Stimulated activated effector memory CD8-positive, alpha-beta T cell treated with anti-CD3 and anti-CD28 coated beads, Interleukin-12 subunit alpha, Interleukin-12 subunit beta, amount 100 ng/mL, for 72 hours (primary cell): ENCODE results near the gene FJX1.

ENCODE experiments used
- ATAC-seq: fragments of 150-1000 bp; cut with Tn5 transposase; 2 replicates; pipeline ENCODE4 v1.10.0; 2021
- DNase-seq, 2 donors: peaks; one replicate each; pipeline ENCODE4 v3.0.0; 2021 to 2022; ENCODE audit warnings: low spot score in 2 of 2
- H3K27ac Mint-ChIP-seq: one replicate; pipeline ENCODE4 v1.8.0; 2022; ENCODE audit warnings: mild to moderate bottlenecking, mixed read lengths
- H3K36me3 Mint-ChIP-seq: one replicate; pipeline ENCODE4 v1.8.0; 2022; ENCODE audit warnings: mild to moderate bottlenecking, mixed read lengths
- H3K4me1 Mint-ChIP-seq: one replicate; pipeline ENCODE4 v1.8.0; 2022; ENCODE audit warnings: mixed read lengths
- H3K4me3 Mint-ChIP-seq: one replicate; pipeline ENCODE4 v1.8.0; 2022; ENCODE audit warnings: mild to moderate bottlenecking, mixed read lengths
- H3K9me3 Mint-ChIP-seq: one replicate; pipeline ENCODE4 v1.8.0; 2022; ENCODE audit warnings: mixed read lengths

Gene FJX1

GRCh38 chr11:35619116-35619854 lies 1.0 kb downstream of the FJX1 start:
- Mint-ChIP-seq H3K27ac (no peak overlapping the region), H3K4me1 (no peaks in the 10 kb centered on the region), H3K4me3 (peak overlapping the region; percentile 36), H3K9me3 (no peaks in the 10 kb centered on the region), H3K36me3 (no peaks in the 10 kb centered on the region)
- DNase-seq, result peak in 1 of 2 donors; percentile 54
- peak; percentile 53 for ATAC-seq

DNA sequence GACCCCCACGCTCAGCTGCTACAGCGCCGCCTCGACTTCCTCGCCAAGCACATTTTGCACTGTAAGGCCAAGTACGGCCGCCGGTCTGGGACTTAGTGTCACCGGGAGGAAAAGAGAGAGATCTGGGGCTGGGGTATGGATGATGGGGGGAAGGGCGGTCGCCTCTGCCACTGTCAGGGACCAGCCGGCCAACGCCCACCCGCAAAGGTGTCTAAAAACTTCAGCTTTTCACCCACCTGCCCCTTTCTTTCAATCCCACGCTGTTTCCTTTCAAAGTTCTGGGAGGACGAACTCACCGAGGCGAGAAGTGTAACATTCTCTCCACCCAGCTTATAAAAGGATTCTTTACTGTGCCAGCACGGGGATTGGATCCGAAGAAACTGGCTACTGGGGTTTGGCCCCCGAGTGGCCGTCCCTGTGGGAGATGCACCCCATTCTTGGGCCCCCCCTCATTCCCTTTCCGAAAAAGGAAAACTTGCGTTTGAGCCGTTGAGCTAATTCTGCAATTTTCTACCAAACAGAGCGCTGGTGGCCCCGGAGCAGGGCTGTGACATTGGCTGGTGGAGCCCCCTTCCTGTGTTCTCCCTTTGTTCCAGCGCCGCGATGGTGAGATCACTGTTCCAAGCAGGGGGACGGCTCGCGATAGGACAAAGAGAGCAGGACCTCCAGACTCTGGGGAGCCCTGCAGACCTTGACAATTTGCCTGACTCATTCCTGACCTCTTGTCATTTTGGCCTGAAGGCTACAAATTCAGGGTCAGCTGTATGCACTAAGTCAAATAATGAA lies 1.8 kb downstream of the FJX1 start:
- Mint-ChIP-seq H3K4me3 (peak overlapping the region; percentile 36), H3K27ac (no peak overlapping the region), H3K9me3 (no peaks in the 10 kb centered on the region), H3K4me1 (no peaks in the 10 kb centered on the region), H3K36me3 (no peaks in the 10 kb centered on the region)
- DNase-seq (no peak), ATAC-seq (no peak)

GRCh38 chr11:35620795-35621194 lies 2.5 kb downstream of the FJX1 start:
- no peaks in the 10 kb centered on the region for H3K4me1 Mint-ChIP-seq
- ATAC-seq (no peak), DNase-seq (no peak)
- H3K27ac Mint-ChIP-seq, result no peak overlapping the region
- no peaks in the 10 kb centered on the region for H3K36me3 Mint-ChIP-seq
- no peaks in the 10 kb centered on the region for H3K9me3 Mint-ChIP-seq
- no peak overlapping the region for H3K4me3 Mint-ChIP-seq

DNA sequence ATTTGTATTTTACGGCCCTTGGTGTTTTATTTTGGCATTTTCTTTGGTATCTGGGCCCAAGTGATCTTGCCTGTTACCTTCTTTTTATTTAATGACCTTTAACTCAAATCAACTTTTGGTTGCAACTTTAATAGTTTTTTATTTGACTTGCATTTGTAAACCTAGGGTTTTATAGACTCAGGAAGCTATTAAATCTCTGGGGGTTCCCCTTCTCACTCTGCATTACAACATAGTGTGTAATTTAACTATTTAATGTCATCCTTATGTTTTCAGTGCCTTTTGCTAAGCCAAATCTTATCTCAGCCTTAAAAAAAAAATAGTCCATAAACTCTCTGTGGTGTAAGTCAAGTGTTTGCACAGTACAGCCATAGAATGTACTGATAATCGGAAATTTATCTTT lies 3.4 kb downstream of the FJX1 start:
- DNase-seq (no peak), ATAC-seq (no peak)
- Mint-ChIP-seq H3K4me1 (no peaks in the 10 kb centered on the region), H3K9me3 (no peaks in the 10 kb centered on the region), H3K36me3 (no peaks in the 10 kb centered on the region), H3K4me3 (no peak overlapping the region), H3K27ac (no peak overlapping the region)

DNA sequence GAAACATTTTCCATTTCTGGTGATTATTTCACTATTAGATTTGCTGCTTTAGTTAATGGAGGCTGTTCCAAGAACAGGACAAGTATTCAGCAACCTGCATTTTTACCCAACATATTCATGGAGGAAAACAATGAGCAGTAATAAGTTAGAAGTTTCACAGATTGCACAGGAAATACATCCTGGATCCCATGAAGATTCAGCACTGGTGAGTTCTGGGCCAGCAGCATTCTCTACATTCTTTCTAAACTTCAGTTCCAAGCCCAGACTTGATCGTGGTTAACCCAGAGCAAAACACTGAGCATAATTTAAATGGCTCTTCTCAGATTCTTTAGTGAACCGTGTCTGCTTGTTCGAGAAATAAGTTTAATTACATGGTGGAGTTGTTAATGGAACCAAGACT lies 3.8 kb downstream of the FJX1 start:
- no peaks in the 10 kb centered on the region for H3K36me3 Mint-ChIP-seq
- no peaks in the 10 kb centered on the region for H3K4me1 Mint-ChIP-seq
- no peaks in the 10 kb centered on the region for H3K9me3 Mint-ChIP-seq
- no peak for DNase-seq
- H3K27ac Mint-ChIP-seq, result no peak overlapping the region
- no peak overlapping the region for H3K4me3 Mint-ChIP-seq
- no peak for ATAC-seq

- H3K4me1 Mint-ChIP-seq, result no peaks in the 10 kb centered on the region
- H3K27ac Mint-ChIP-seq, result no peak overlapping the region
- no peak for DNase-seq
Observed at GRCh38 chr11:35623621-35624168, 5.4 kb downstream of the FJX1 start.

DNA sequence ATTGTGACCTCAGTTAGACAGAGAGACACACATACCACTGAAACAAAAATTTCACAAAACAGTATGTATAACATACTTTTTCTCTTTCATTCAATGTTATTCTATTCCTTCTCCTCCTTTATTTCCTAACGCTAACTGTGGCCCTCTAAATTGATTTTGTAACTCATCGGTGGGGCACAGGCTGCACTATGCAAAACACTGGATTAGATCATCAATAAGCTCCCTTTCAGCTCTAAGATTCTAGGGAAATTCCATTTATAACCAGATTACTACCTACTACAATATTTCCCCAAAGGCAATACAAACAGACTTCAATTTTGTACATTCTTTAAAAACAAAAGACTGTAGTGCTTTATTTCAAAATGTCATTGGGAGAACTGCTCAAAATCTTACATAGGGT lies 6.1 kb downstream of the FJX1 start:
- H3K36me3 Mint-ChIP-seq, result no peaks in the 10 kb centered on the region
- no peak overlapping the region for H3K4me3 Mint-ChIP-seq
- ATAC-seq (no peak), DNase-seq (no peak)
- no peak overlapping the region for H3K27ac Mint-ChIP-seq
- H3K4me1 Mint-ChIP-seq, result no peaks in the 10 kb centered on the region
- H3K9me3 Mint-ChIP-seq, result no peaks in the 10 kb centered on the region

More at GRCh38 chr11:35623621-35624168, 5.4 kb downstream of the FJX1 start:
- ATAC-seq, result no peak
- no peak overlapping the region for H3K4me3 Mint-ChIP-seq
- H3K36me3 Mint-ChIP-seq, result no peaks in the 10 kb centered on the region
- no peaks in the 10 kb centered on the region for H3K9me3 Mint-ChIP-seq

GRCh38 chr11:35624781-35625180 lies 6.5 kb downstream of the FJX1 start:
- H3K36me3 Mint-ChIP-seq, result no peaks in the 10 kb centered on the region

DNA sequence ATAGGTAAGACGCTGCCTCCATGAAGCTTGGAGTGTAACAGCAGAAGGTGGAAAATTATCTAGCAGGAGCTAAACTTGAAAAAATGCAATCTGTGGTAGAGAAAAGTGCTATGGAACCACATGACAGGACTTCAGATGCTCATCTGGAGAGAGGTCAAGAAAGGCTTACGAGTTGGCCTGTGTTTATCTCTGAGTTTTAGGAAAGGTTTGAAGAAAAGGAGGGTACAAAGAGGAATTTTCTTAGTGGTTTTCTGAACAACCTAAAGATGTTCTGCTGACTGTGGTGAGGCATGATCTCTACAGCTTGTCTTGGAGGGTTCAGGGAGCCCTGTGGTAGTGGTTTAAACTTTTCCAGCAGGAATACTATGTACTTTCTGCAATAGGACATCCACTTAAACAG lies 8.2 kb downstream of the FJX1 start:
- ATAC-seq, result no peak
- H3K36me3 Mint-ChIP-seq, result no peaks in the 10 kb centered on the region
- no peaks in the 10 kb centered on the region for H3K4me1 Mint-ChIP-seq
- DNase-seq, result no peak
- no peak overlapping the region for H3K4me3 Mint-ChIP-seq
- no peak overlapping the region for H3K27ac Mint-ChIP-seq
- H3K9me3 Mint-ChIP-seq, result no peaks in the 10 kb centered on the region

More at GRCh38 chr11:35624781-35625180, 6.5 kb downstream of the FJX1 start:
- Mint-ChIP-seq H3K27ac (no peak overlapping the region), H3K9me3 (no peaks in the 10 kb centered on the region), H3K4me3 (no peak overlapping the region), H3K4me1 (no peaks in the 10 kb centered on the region)
- DNase-seq (no peak), ATAC-seq (no peak)

GRCh38 chr11:35629511-35629910 lies 11.3 kb downstream of the FJX1 start:
- Mint-ChIP-seq H3K36me3 (no peaks in the 10 kb centered on the region), H3K27ac (no peak overlapping the region), H3K4me3 (no peak overlapping the region), H3K4me1 (no peaks in the 10 kb centered on the region), H3K9me3 (no peaks in the 10 kb centered on the region)
- DNase-seq (no peak), ATAC-seq (no peak)

- no peak overlapping the region for H3K4me3 Mint-ChIP-seq
- DNase-seq (no peak), ATAC-seq (peak; percentile 31)
- no peaks in the 10 kb centered on the region for H3K36me3 Mint-ChIP-seq
- H3K4me1 Mint-ChIP-seq, result no peaks in the 10 kb centered on the region
- no peak overlapping the region for H3K27ac Mint-ChIP-seq
- H3K9me3 Mint-ChIP-seq, result no peaks in the 10 kb centered on the region
Observed at GRCh38 chr11:35629914-35630313, 11.7 kb downstream of the FJX1 start.

DNA sequence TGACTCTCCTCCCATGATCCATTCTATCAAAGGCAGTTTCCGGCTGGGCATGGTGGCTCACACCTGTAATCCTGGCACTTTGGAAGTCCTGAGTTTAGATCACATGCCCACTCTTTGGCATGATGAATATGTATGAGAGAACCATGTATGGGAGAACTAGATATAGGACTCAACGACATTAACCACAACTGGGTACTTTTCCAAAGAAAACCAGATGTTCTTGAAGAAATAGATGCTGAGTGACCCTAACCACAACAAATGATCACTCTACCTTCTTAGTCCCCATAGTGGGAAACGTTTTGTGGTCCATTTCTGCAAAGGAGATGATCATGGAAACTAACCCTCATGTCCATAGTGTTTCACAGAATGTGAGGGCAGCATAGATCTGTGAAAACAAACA lies 13.6 kb downstream of the FJX1 start:
- DNase-seq (no peak), ATAC-seq (no peak)
- Mint-ChIP-seq H3K4me3 (no peak overlapping the region), H3K36me3 (no peaks in the 10 kb centered on the region), H3K27ac (no peak overlapping the region), H3K9me3 (no peaks in the 10 kb centered on the region), H3K4me1 (no peaks in the 10 kb centered on the region)

GRCh38 chr11:35632301-35632700 lies 14.0 kb downstream of the FJX1 start:
- ATAC-seq (no peak), DNase-seq (no peak)
- no peaks in the 10 kb centered on the region for H3K4me1 Mint-ChIP-seq

DNA sequence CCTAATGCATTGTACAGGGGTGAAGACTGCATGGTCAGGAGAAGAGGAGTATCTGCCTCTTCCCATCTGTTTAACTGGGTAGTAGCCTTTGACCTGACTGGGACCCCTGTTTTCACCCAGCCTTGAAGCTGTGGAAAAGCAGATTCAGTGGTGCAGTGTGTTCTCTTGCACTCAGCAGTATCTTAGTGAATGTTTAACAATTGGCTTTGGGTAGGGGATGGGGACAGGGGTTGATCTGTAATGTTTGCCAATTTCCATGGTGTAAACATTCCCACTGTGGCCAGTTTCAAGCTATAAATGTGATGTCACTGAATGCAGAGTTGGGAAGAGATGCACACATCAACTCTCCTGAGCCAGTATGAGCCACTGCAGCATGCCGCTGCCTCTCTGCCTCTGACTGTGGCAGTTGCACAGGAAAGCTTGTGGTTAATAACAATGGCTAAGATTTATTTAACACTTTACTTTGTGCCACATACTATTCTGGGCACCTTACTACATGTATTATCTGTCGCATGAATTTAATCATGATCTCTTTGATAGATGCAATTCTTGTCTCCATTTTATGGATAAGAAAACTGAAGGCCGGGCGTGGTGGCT lies 15.7 kb downstream of the FJX1 start:
- no peak for DNase-seq
- H3K27ac Mint-ChIP-seq, result no peak overlapping the region
- H3K9me3 Mint-ChIP-seq, result no peaks in the 10 kb centered on the region
- no peaks in the 10 kb centered on the region for H3K36me3 Mint-ChIP-seq
- no peak overlapping the region for H3K4me3 Mint-ChIP-seq
- no peak for ATAC-seq
- H3K4me1 Mint-ChIP-seq, result no peaks in the 10 kb centered on the region

More at GRCh38 chr11:35632301-35632700, 14.0 kb downstream of the FJX1 start:
- H3K9me3 Mint-ChIP-seq, result no peaks in the 10 kb centered on the region
- no peak overlapping the region for H3K27ac Mint-ChIP-seq
- no peak overlapping the region for H3K4me3 Mint-ChIP-seq
- H3K36me3 Mint-ChIP-seq, result no peaks in the 10 kb centered on the region

- H3K4me1 Mint-ChIP-seq, result no peaks in the 10 kb centered on the region
- no peaks in the 10 kb centered on the region for H3K36me3 Mint-ChIP-seq
- ATAC-seq, result no peak
- no peak overlapping the region for H3K4me3 Mint-ChIP-seq
- DNase-seq, result no peak
- H3K9me3 Mint-ChIP-seq, result no peaks in the 10 kb centered on the region
- H3K27ac Mint-ChIP-seq, result no peak overlapping the region
Observed at GRCh38 chr11:35635933-35636332, 17.7 kb downstream of the FJX1 start.
